ENCODE results near the gene TCERG1. TPM values are rescaled to one million over a fixed set of nuclear protein-coding genes. Genes with fewer than 3 reads are reported as not detected.
A peak's percentile ranks its signal among the peaks of the same experiment; 100 is the strongest.

TCERG1 gene
- 270 and 574 TPM in 2 replicates for total RNA-seq (2011; cell fraction: chromatin; rRNA removed; ENCODE audit: low replicate concordance)
- 144 and 190 TPM in 2 replicates for total RNA-seq (2011; cell fraction: nucleolus; rRNA removed)
- 234 and 275 TPM in 2 replicates for total RNA-seq (2011; cell fraction: nucleoplasm; rRNA removed)
- total RNA-seq (2014; rRNA removed), result 74.5 and 82.9 TPM in 2 replicates
- total RNA-seq (2014; rRNA removed; fragmentation: Illumina TruSeq; extraction: Trizol), result 113 and 149 TPM in 2 replicates
- total RNA-seq (2015; rRNA removed; fragmentation: Illumina TruSeq; extraction: Trizol), result 121 and 128 TPM in 2 replicates
- 126 and 128 TPM in 2 replicates for total RNA-seq (2021)
- polyA plus RNA-seq (2011; rRNA removed), result 148 and 229 TPM in 2 replicates
- 144 and 149 TPM in 2 replicates for polyA plus RNA-seq (2011; cell fraction: cytosol; rRNA removed)
- polyA plus RNA-seq (2011; cell fraction: nucleus; rRNA removed), result 579 and 661 TPM in 2 replicates
- polyA plus RNA-seq (2012), result 69.7 and 84.6 TPM in 2 replicates
- polyA plus RNA-seq (2014; fragmentation: Illumina TruSeq; extraction: Trizol), result 120 and 144 TPM in 2 replicates
- polyA plus RNA-seq (2014; fragmentation: Nextera tagmentation; extraction: Ambion mirVana), result 10 to 100 TPM; 50.3 to 62.0 TPM
- polyA plus RNA-seq (2014; rRNA removed), result 99.2 and 119 TPM in 2 replicates
- 243 and 287 TPM in 2 replicates for polyA minus RNA-seq (2011; rRNA and poly(A)+ RNA removed)
- polyA minus RNA-seq (2011; cell fraction: cytosol; rRNA and poly(A)+ RNA removed), result 57.3 and 80.7 TPM in 2 replicates
- polyA minus RNA-seq (2011; cell fraction: nucleus; rRNA and poly(A)+ RNA removed), result 343 and 622 TPM in 2 replicates
- percentile 96 among the genes with signal in this experiment for Bru-seq, nascent RNA
- percentile 98 among the genes with signal in this experiment for BruChase-seq, experiment 1, labeled RNA remaining after a 2-hour chase
- BruChase-seq, experiment 2, labeled RNA remaining after a 6-hour chase, result percentile 98 among the genes with signal in this experiment
- long read RNA-seq, experiment 1, full-length matches to known transcripts, result 42 of 195 reads
- long read RNA-seq, experiment 1, partial matches to known transcripts, result 128 of 195 reads
- long read RNA-seq, experiment 1, other reads (novel, unspliced or antisense), result 25 of 195 reads
- long read RNA-seq, experiment 2, partial matches to known transcripts, result 31 of 37 reads
- long read RNA-seq, experiment 2, other reads (novel, unspliced or antisense), result 5 of 37 reads
- long read RNA-seq, experiment 3, partial matches to known transcripts, result 91 of 111 reads
- long read RNA-seq, experiment 3, other reads (novel, unspliced or antisense), result 17 of 111 reads

- H3K9me1 ChIP-seq (ENCODE audit: control insufficient read depth, insufficient read depth, low read length), result no peaks in the 10 kb centered on the region
- H3K9me3 ChIP-seq (replicated peaks; ENCODE audit: control insufficient read depth, insufficient read depth, low read depth, low read length), result peaks cover 3% of the 10 kb centered on the region; the same call in 1 of the 2 replicates
- H3K36me3 ChIP-seq (ENCODE audit: control insufficient read depth, insufficient read depth, low read length), result peaks cover 11% of the 10 kb centered on the region
- H3K4me3 ChIP-seq, result peak within 1 kb of the TSS; percentile 80
- BruUV-seq (replicated peaks), result no TSS peak
- 4% methylated on average over 59 of the region's 68 CpGs for WGBS (ENCODE audit: insufficient coverage, low coverage, missing lambda C conversion rate)
- CTCF ChIA-PET (ENCODE audit: low intra/inter-chr PET ratio), result interaction anchor here (0.6 kb wide), 1 partner anchor 25 kb away, joined by 3 read pairs; no protein-coding TSS in a partner anchor
- peak within 1 kb of the TSS; percentile 91 for H3K4me2 ChIP-seq (ENCODE audit: insufficient read depth, low read length)
- intact Hi-C loops (cut with micrococcal nuclease), result no loop called here
- peaks cover 50% of the 10 kb centered on the region for H3K79me2 ChIP-seq (ENCODE audit: control insufficient read depth, insufficient read depth, low read length)
- POLR2A ChIA-PET, result interaction anchor here (0.6 to 1.8 kb wide), 9 partner anchors 11 to 211 kb away, joined by 3 to 5 read pairs (median 3); no protein-coding TSS in a partner anchor
- peaks cover 16% of the 10 kb centered on the region for H4K20me1 ChIP-seq (replicated peaks; ENCODE audit: control insufficient read depth, insufficient read depth, low read length)
- H3K9ac ChIP-seq (ENCODE audit: insufficient read depth in 1 of 2, low read depth in 2 of 2, low read length in 2 of 2), result peak within 1 kb of the TSS; percentile 99 to 100
- H3K4me1 ChIP-seq (replicated peaks in 1 of 2; ENCODE audit: control insufficient read depth in 2 of 2, insufficient read depth in 2 of 2, low read length in 2 of 2), result peaks cover 0 to 7% of the 10 kb centered on the region in 2 experiments; a peak in 3 of 5 replicates
- peak; percentile 93 for ATAC-seq
- peak; percentile 100 for FAIRE-seq
- no peaks in the 10 kb centered on the region for H3K27me3 ChIP-seq (ENCODE audit: control insufficient read depth in 2 of 2, insufficient read depth in 2 of 2, low read length in 2 of 2)
- H2AFZ ChIP-seq (ENCODE audit: low read depth, low read length), result peak within 1 kb of the TSS; percentile 93
- peak within 1 kb of the TSS; percentile 98 for H3K27ac ChIP-seq (ENCODE audit: extremely low read depth, low read depth, low read length)
- peak; percentile 90 to 100 (median 96) for DNase-seq (ENCODE audit: extremely low read depth in 1 of 4, low spot score in 3 of 4)
- in situ Hi-C loops (cut with MboI), result no loop called here
- no peak; the same call in 1 of the 2 replicates for TF ChIP-seq STAT5A (IDR thresholded peaks at IDR 0.05; ENCODE audit: borderline replicate concordance, low read length)
- peak; percentile 68; the same call in 1 of the 2 replicates for TF ChIP-seq CEBPB (tag; IDR thresholded peaks at IDR 0.05)
- TF ChIP-seq TFAM (CRISPR knock-in tag; conservative IDR thresholded peaks at IDR 0.05), result no peak
- TF ChIP-seq SFPQ (IDR thresholded peaks at IDR 0.05; ENCODE audit: low read depth, low read length), result no peak
- no peak for TF ChIP-seq PRDM10 (IDR thresholded peaks at IDR 0.05; ENCODE audit: partially characterized antibody)
- TF ChIP-seq ZNF444 (CRISPR knock-in tag; IDR thresholded peaks at IDR 0.05), result no peak
- TF ChIP-seq, protein P1, sequence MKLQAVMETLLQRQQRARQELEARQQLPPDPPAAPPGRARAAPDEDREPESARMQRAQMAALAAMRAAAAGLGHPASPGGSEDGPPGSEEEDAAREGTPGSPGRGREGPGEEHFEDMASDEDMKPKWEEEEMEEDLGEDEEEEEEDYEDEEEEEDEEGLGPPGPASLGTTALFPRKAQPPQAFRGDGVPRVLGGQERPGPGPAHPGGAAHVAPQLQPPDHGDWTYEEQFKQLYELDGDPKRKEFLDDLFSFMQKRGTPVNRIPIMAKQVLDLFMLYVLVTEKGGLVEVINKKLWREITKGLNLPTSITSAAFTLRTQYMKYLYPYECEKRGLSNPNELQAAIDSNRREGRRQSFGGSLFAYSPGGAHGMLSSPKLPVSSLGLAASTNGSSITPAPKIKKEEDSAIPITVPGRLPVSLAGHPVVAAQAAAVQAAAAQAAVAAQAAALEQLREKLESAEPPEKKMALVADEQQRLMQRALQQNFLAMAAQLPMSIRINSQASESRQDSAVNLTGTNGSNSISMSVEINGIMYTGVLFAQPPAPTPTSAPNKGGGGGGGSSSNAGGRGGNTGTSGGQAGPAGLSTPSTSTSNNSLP (IDR thresholded peaks at IDR 0.05; ENCODE audit: borderline replicate concordance, low read depth, low read length), result peak; percentile 98
Measured at GRCh38 chr5:146446861-146447733, at the start of gene TCERG1. Gene TCERG1 (plus strand): TSS chr5:146447333. CDS start chr5:146447350, 17 bp downstream.
